IMR-90 (cell line): Measurements from ENCODE around the gene LRRC3B. TPM values are rescaled to one million over a fixed set of nuclear protein-coding genes. Genes with fewer than 3 reads are reported as not detected.

Experiments
- ATAC-seq: fragments of 200-7000 bp; cut with Tn5 transposase; 2 replicates; pipeline ENCODE4 v1.9.1; 2020; ENCODE audit warnings: low read depth, mild to moderate bottlenecking, moderate library complexity
- BruUV-seq: library from RNA; stranded (reverse); fragments of 400-500 nt; replicated peaks from 2 replicates; lab custom pipeline; 2021; lab: Mats Ljungman, UMichigan
- CTCF ChIA-PET: fragments of 300-600 bp; formaldehyde crosslinking; extraction: SDS; loops from one replicate; lab custom pipeline; 2021; ENCODE audit warnings: antibody characterized with exemption; lab: Yijun Ruan, JAX
- POLR2A ChIA-PET: fragments of 300-600 bp; sonication (Branson Sonifier 250); formaldehyde crosslinking; loops from one replicate; lab custom pipeline; 2022; ENCODE audit warnings: antibody characterized with exemption; ENCODE audit not compliant: unreplicated experiment; lab: Charles Lee
- DNase-seq: peaks from one replicate; pipeline ENCODE4 v3.0.0; 2013
- H2AFZ ChIP-seq: replicated peaks from 2 replicates; pipeline ENCODE3; 2013; ENCODE audit warnings: low read length, mild to moderate bottlenecking; ENCODE audit not compliant: poor library complexity
- H2AK5ac ChIP-seq: 2 replicates; pipeline ENCODE4 v1.6.1; 2013; ENCODE audit warnings: low read depth, low read length, inconsistent platforms
- H2AK9ac ChIP-seq: replicated peaks from 2 replicates; pipeline ENCODE3; 2013; ENCODE audit warnings: mild to moderate bottlenecking, low read depth, low read length, moderate library complexity; ENCODE audit not compliant: poor library complexity
- H2BK120ac ChIP-seq: 2 replicates; pipeline ENCODE4 v1.6.1; 2013; ENCODE audit warnings: low read depth, low read length, inconsistent platforms
- H2BK15ac ChIP-seq: 3 replicates; pipeline ENCODE4 v1.6.1; 2013; ENCODE audit warnings: low read depth, low read length, inconsistent platforms
- H2BK20ac ChIP-seq: 2 replicates; pipeline ENCODE4 v1.6.1; 2013; ENCODE audit warnings: low read depth, mild to moderate bottlenecking, inconsistent platforms, low read length, moderate library complexity
- H2BK5ac ChIP-seq: 2 replicates; pipeline ENCODE4 v1.6.1; 2013; ENCODE audit warnings: mild to moderate bottlenecking, low read depth, low read length, inconsistent platforms; ENCODE audit not compliant: poor library complexity, severe bottlenecking
- H3K14ac ChIP-seq: replicated peaks from 2 replicates; pipeline ENCODE4 v1.6.1; 2013; ENCODE audit warnings: low read depth, low read length, inconsistent platforms
- H3K18ac ChIP-seq: 2 replicates; pipeline ENCODE4 v1.6.1; 2013; ENCODE audit warnings: low read depth, low read length, control low read depth
- H3K23ac ChIP-seq: 2 replicates; pipeline ENCODE4 v1.6.1; 2013; ENCODE audit warnings: low read depth, low read length, inconsistent platforms
- H3K27ac ChIP-seq: 2 replicates; pipeline ENCODE4 v1.5.1; 2013; ENCODE audit warnings: mild to moderate bottlenecking, control low read depth, low read length; ENCODE audit not compliant: insufficient read depth
- H3K27me3 ChIP-seq: 2 replicates; pipeline ENCODE4 v1.6.1; 2013; ENCODE audit warnings: low read length; ENCODE audit not compliant: control insufficient read depth, insufficient read depth
- H3K36me3 ChIP-seq: 2 replicates; pipeline ENCODE4 v1.6.1; 2013; ENCODE audit warnings: low read length, mixed read lengths; ENCODE audit not compliant: control insufficient read depth, insufficient read depth
- H3K4ac ChIP-seq: 2 replicates; pipeline ENCODE4 v1.6.1; 2013; ENCODE audit warnings: low read depth, low read length, inconsistent platforms
- H3K4me1 ChIP-seq: 2 replicates; pipeline ENCODE4 v1.6.1; 2013; ENCODE audit warnings: low read length, mixed read lengths; ENCODE audit not compliant: control insufficient read depth, insufficient read depth
- H3K4me2 ChIP-seq: 2 replicates; pipeline ENCODE4 v1.6.1; 2013; ENCODE audit warnings: low read depth, mild to moderate bottlenecking, control low read depth, low read length, moderate library complexity
- H3K4me3 ChIP-seq: 2 replicates; pipeline ENCODE4 v1.5.1; 2013; ENCODE audit warnings: low read depth, mild to moderate bottlenecking, control low read depth, low read length, moderate library complexity; ENCODE audit not compliant: insufficient read depth
- H3K56ac ChIP-seq: 2 replicates; pipeline ENCODE4 v1.6.1; 2013; ENCODE audit warnings: low read length, inconsistent platforms; ENCODE audit not compliant: insufficient read depth; ENCODE audit errors: extremely low read depth
- H3K79me1 ChIP-seq, 2 experiments: 2 replicates each; pipeline ENCODE4 v1.6.1; 2013; ENCODE audit warnings: low read length in 2 of 2, inconsistent platforms in 1 of 2, low read depth in 1 of 2
- H3K9ac ChIP-seq: 2 replicates; pipeline ENCODE4 v1.6.1; 2013; ENCODE audit warnings: low read depth, low read length, control low read depth
- H3K9me1 ChIP-seq: 2 replicates; pipeline ENCODE4 v1.6.1; 2013; ENCODE audit warnings: low read length, inconsistent platforms; ENCODE audit not compliant: insufficient read depth
- H3K9me3 ChIP-seq: 2 replicates; pipeline ENCODE4 v1.6.1; 2013; ENCODE audit warnings: low read length; ENCODE audit not compliant: control insufficient read depth, insufficient read depth
- H4K20me1 ChIP-seq: 2 replicates; pipeline ENCODE4 v1.6.1; 2013; ENCODE audit warnings: low read length, inconsistent platforms; ENCODE audit not compliant: insufficient read depth
- H4K5ac ChIP-seq: 2 replicates; pipeline ENCODE4 v1.6.1; 2013; ENCODE audit warnings: mild to moderate bottlenecking, low read depth, low read length, control low read depth
- H4K8ac ChIP-seq, 2 experiments: 2 replicates each; pipeline ENCODE4 v1.6.1; 2013; ENCODE audit warnings: low read depth in 2 of 2, low read length in 2 of 2, control low read depth in 1 of 2, inconsistent platforms in 1 of 2
- H4K91ac ChIP-seq: 2 replicates; pipeline ENCODE4 v1.6.1; 2013; ENCODE audit warnings: low read depth, low read length, inconsistent platforms; ENCODE audit not compliant: insufficient read depth
- CEBPB ChIP-seq: IDR thresholded peaks from 2 replicates; pipeline ENCODE4 v1.6.1; 2012; ENCODE audit warnings: low read depth, low read length, improper control_type of control experiment
- CHD1 ChIP-seq: IDR thresholded peaks from 2 replicates; pipeline ENCODE4 v1.6.1; 2012; ENCODE audit warnings: low read depth, low read length, improper control_type of control experiment
- CTCF ChIP-seq: conservative IDR thresholded peaks from 2 replicates; pipeline ENCODE4 v1.5.1; 2012; ENCODE audit warnings: mild to moderate bottlenecking, low read depth, low read length, improper control_type of control experiment
- FOS ChIP-seq: fragments of 150-350 bp; IDR thresholded peaks from 2 replicates; pipeline ENCODE4 v1.6.1; 2016; ENCODE audit warnings: low read depth, low read length
- MAFK ChIP-seq: IDR thresholded peaks from 2 replicates; pipeline ENCODE4 v1.6.1; 2012; ENCODE audit warnings: low read depth, low read length, improper control_type of control experiment
- NFE2L2 ChIP-seq: fragments of 150-350 bp; IDR thresholded peaks from 2 replicates; pipeline ENCODE4 v1.6.1; 2016; ENCODE audit warnings: low read depth, mild to moderate bottlenecking, low read length
- POLR2A ChIP-seq: IDR thresholded peaks from 2 replicates; pipeline ENCODE4 v1.6.1; 2012; ENCODE audit warnings: mild to moderate bottlenecking, low read depth, low read length
- RAD21 ChIP-seq: IDR thresholded peaks from 2 replicates; pipeline ENCODE4 v1.6.1; 2012; ENCODE audit warnings: low read length, improper control_type of control experiment
- RCOR1 ChIP-seq: IDR thresholded peaks from 2 replicates; pipeline ENCODE4 v1.6.1; 2012; ENCODE audit warnings: mild to moderate bottlenecking, low read length, improper control_type of control experiment; ENCODE audit not compliant: insufficient replicate concordance
- WGBS, 2 experiments: methylation state at CpG; one replicate each; pipeline versions ENCODE4 v1.1.5 to v1.1.7; 2013; ENCODE audit warnings: missing lambda C conversion rate in 2 of 2; ENCODE audit not compliant: insufficient read length in 1 of 2; ENCODE audit errors: extremely low coverage in 2 of 2; 5-methylcytosine and 5-hydroxymethylcytosine counted together
- dilution Hi-C: fragments of 300-500 bp; cut with HindIII; formaldehyde crosslinking; loops from one replicate; pipeline ENCODE4 v1.14.3; 2018; ENCODE audit warnings: low sequenced_read_pairs; ENCODE audit not compliant: unreplicated experiment
- in situ Hi-C: fragments of 300-500 bp; cut with MboI; formaldehyde crosslinking; loops from 3 replicates; pipeline ENCODE4 v1.14.3; 2019; ENCODE audit warnings: low sequenced_read_pairs, inconsistent platforms, mixed read lengths
- intact Hi-C: fragments of 100-400 bp; cut with micrococcal nuclease; formaldehyde crosslinking; loops from 2 replicates; pipeline ENCODE4 v1.10.0; 2022
- polyA plus RNA-seq, 3 experiments: library from polyadenylated mRNA; depleted of rRNA; stranded (reverse); fragments of >200 nt; gene quantifications; 2 replicates each; pipeline ENCODE4 v1.2.3, GENCODE V29; 2012; ENCODE audit warnings: low replicate concordance in 1 of 3
- total RNA-seq: library from RNA; depleted of rRNA; stranded (reverse); fragments of >200 nt; gene quantifications from 2 replicates; pipeline ENCODE4 v1.2.3, GENCODE V29; 2012

Gene LRRC3B
- total and polyA plus RNA-seq, 2 of the 4 experiments (the other 2 are of a cell fraction): not detected

GRCh38 chr3:26675336-26675735 is 52.8 kb downstream of the LRRC3B start:
- Histone ChIP-seq H3K18ac (no peak overlapping the region), H4K5ac (no peak overlapping the region), H2BK5ac (no peak overlapping the region), H3K79me1 (no peaks in the 10 kb centered on the region), H3K27ac (no peak overlapping the region), H3K27me3 (no peaks in the 10 kb centered on the region), H3K4me1 (no peaks in the 10 kb centered on the region), H3K9me3 (peaks cover 12% of the 10 kb centered on the region), H3K14ac (no peak overlapping the region), H4K20me1 (no peaks in the 10 kb centered on the region), H2AK5ac (no peak overlapping the region), H3K9ac (no peak overlapping the region), H3K56ac (no peak overlapping the region), H3K9me1 (no peaks in the 10 kb centered on the region), H3K23ac (no peak overlapping the region), H2BK20ac (no peak overlapping the region), H2AFZ (no peak overlapping the region), H3K4me3 (no peak overlapping the region), H3K4me2 (no peak overlapping the region), H3K36me3 (no peaks in the 10 kb centered on the region), H2BK15ac (no peak overlapping the region), H2AK9ac (no peak overlapping the region), H4K91ac (no peak overlapping the region), H3K4ac (no peak overlapping the region), H2BK120ac (no peak overlapping the region), H4K8ac (no peak overlapping the region)
- CTCF ChIA-PET: no interaction called here
- in situ Hi-C loops: no loop called here
- BruUV-seq: no TSS peak
- 100% methylated on average over 1 of the region's 2 CpGs; no CpG with 5 or more reads in 1 of the 2 experiments for WGBS, 2 experiments
- intact Hi-C loops: no loop called here
- DNase-seq (no peak), ATAC-seq (no peak)
- POLR2A ChIA-PET: no interaction called here
- no peak for TF ChIP-seq CHD1
- TF ChIP-seq CTCF: no peak
- TF ChIP-seq RCOR1: no peak
- no peak for TF ChIP-seq NFE2L2
- no peak for TF ChIP-seq RAD21
- TF ChIP-seq MAFK: no peak
- no peak for TF ChIP-seq POLR2A
- TF ChIP-seq FOS: no peak
- TF ChIP-seq CEBPB: no peak
- dilution Hi-C loops: no loop called here
